ENCODE data around the gene HMOX1. TPM values are rescaled to one million over a fixed set of nuclear protein-coding genes. Genes with fewer than 3 reads are reported as not detected.

The HMOX1 gene
- total RNA-seq, 1 experiment from 2014 or later = 12.1 TPM

- POLR2A ChIA-PET = no interaction called here
- ATAC-seq = no peak
- CTCF ChIA-PET = interaction anchor here (0.6 to 2.7 kb wide), 2 partner anchors 9 to 71 kb away, joined by 3 to 10 read pairs; no protein-coding TSS in a partner anchor
These were observed 21.4 kb upstream of the HMOX1 start for GRCh38 chr22:35359380-35360065.

GRCh38 chr22:35361001-35361558 lies 19.8 kb upstream of the HMOX1 start:
- no peak for TF ChIP-seq KAT7 (CRISPR knock-in tag; IDR thresholded peaks at IDR 0.05; ENCODE audit: borderline replicate concordance)
- no peak for TF ChIP-seq SMAD3 (CRISPR knock-in tag; IDR thresholded peaks at IDR 0.05; ENCODE audit: borderline replicate concordance)
- TF ChIP-seq IRF1 (CRISPR knock-in tag; IDR thresholded peaks at IDR 0.05) = no peak
- no peak for TF ChIP-seq MAX (CRISPR knock-in tag; IDR thresholded peaks at IDR 0.05)
- no peak for TF ChIP-seq IRF2 (CRISPR knock-in tag; IDR thresholded peaks at IDR 0.05; ENCODE audit: borderline replicate concordance, low read depth)
- no peak for TF ChIP-seq JUN (CRISPR knock-in tag; IDR thresholded peaks at IDR 0.05)
- TF ChIP-seq, protein P1, sequence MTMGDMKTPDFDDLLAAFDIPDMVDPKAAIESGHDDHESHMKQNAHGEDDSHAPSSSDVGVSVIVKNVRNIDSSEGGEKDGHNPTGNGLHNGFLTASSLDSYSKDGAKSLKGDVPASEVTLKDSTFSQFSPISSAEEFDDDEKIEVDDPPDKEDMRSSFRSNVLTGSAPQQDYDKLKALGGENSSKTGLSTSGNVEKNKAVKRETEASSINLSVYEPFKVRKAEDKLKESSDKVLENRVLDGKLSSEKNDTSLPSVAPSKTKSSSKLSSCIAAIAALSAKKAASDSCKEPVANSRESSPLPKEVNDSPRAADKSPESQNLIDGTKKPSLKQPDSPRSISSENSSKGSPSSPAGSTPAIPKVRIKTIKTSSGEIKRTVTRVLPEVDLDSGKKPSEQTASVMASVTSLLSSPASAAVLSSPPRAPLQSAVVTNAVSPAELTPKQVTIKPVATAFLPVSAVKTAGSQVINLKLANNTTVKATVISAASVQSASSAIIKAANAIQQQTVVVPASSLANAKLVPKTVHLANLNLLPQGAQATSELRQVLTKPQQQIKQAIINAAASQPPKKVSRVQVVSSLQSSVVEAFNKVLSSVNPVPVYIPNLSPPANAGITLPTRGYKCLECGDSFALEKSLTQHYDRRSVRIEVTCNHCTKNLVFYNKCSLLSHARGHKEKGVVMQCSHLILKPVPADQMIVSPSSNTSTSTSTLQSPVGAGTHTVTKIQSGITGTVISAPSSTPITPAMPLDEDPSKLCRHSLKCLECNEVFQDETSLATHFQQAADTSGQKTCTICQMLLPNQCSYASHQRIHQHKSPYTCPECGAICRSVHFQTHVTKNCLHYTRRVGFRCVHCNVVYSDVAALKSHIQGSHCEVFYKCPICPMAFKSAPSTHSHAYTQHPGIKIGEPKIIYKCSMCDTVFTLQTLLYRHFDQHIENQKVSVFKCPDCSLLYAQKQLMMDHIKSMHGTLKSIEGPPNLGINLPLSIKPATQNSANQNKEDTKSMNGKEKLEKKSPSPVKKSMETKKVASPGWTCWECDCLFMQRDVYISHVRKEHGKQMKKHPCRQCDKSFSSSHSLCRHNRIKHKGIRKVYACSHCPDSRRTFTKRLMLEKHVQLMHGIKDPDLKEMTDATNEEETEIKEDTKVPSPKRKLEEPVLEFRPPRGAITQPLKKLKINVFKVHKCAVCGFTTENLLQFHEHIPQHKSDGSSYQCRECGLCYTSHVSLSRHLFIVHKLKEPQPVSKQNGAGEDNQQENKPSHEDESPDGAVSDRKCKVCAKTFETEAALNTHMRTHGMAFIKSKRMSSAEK (CRISPR knock-in tag; IDR thresholded peaks at IDR 0.05; ENCODE audit: borderline replicate concordance) = no peak
- TF ChIP-seq ZBTB21 (CRISPR knock-in tag; IDR thresholded peaks at IDR 0.05; ENCODE audit: borderline replicate concordance) = no peak
- H3K27me3 Mint-ChIP-seq (ENCODE audit: low read depth) = no peaks in the 10 kb centered on the region
- ChIA-PET POLR2A (interaction anchor here (0.7 kb wide), 1 partner anchor 280 kb away, joined by 3 read pairs; no protein-coding TSS in a partner anchor), CTCF (interaction anchor here (0.6 to 2.7 kb wide), 4 partner anchors 11 to 258 kb away, joined by 3 to 10 read pairs (median 5); no protein-coding TSS in a partner anchor)
- DNase-seq (ENCODE audit: low spot score) = no peak
- H3K4me1 Mint-ChIP-seq = no peaks in the 10 kb centered on the region
- ATAC-seq = no peak
- no peak overlapping the region for H3K4me3 Mint-ChIP-seq
- no peak overlapping the region for H3K27ac Mint-ChIP-seq
- no peaks in the 10 kb centered on the region for H3K9me3 Mint-ChIP-seq
- no peaks in the 10 kb centered on the region for H3K36me3 Mint-ChIP-seq

More at GRCh38 chr22:35359380-35360065, 21.4 kb upstream of the HMOX1 start:
- Mint-ChIP-seq H3K27ac (no peak overlapping the region), H3K27me3 (ENCODE audit: low read depth) (no peaks in the 10 kb centered on the region), H3K36me3 (no peaks in the 10 kb centered on the region), H3K4me3 (no peak overlapping the region), H3K4me1 (no peaks in the 10 kb centered on the region), H3K9me3 (no peaks in the 10 kb centered on the region)
- TF ChIP-seq SP1 (CRISPR knock-in tag; conservative IDR thresholded peaks at IDR 0.05) (no peak), ZNF263 (CRISPR knock-in tag; IDR thresholded peaks at IDR 0.05; ENCODE audit: low read depth) (no peak), ZMAT4 (CRISPR knock-in tag; IDR thresholded peaks at IDR 0.05) (no peak), HMGA2 (CRISPR knock-in tag; IDR thresholded peaks at IDR 0.05) (no peak)
- TF ChIP-seq, protein P2, sequence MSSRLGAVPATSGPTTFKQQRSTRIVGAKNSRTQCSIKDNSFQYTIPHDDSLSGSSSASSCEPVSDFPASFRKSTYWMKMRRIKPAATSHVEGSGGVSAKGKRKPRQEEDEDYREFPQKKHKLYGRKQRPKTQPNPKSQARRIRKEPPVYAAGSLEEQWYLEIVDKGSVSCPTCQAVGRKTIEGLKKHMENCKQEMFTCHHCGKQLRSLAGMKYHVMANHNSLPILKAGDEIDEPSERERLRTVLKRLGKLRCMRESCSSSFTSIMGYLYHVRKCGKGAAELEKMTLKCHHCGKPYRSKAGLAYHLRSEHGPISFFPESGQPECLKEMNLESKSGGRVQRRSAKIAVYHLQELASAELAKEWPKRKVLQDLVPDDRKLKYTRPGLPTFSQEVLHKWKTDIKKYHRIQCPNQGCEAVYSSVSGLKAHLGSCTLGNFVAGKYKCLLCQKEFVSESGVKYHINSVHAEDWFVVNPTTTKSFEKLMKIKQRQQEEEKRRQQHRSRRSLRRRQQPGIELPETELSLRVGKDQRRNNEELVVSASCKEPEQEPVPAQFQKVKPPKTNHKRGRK (CRISPR knock-in tag; IDR thresholded peaks at IDR 0.05; ENCODE audit: borderline replicate concordance) = no peak
- no peak for DNase-seq (ENCODE audit: low spot score)

Measured in WTC11 (cell line).